Endothelial cell of umbilical vein (primary cell): Measurements from ENCODE around the gene PDSS2. TPM values are rescaled to one million over a fixed set of nuclear protein-coding genes. Genes with fewer than 3 reads are reported as not detected.
"Not testable (repeated sequence)": the region's sequence is repeated elsewhere in the genome, so short reads cannot be mapped to it uniquely, and the experiment has no call there.

Source experiments
- BruUV-seq: library from RNA; stranded (reverse); fragments of 400-500 nt; replicated peaks from 2 replicates; lab custom pipeline; 2021; lab: Mats Ljungman, UMichigan
- CTCF ChIA-PET: fragments of 300-600, 350-600 bp; sonication (Branson Sonifier 250); formaldehyde crosslinking; loops from one replicate; lab custom pipeline; 2021; ENCODE audit warnings: antibody characterized with exemption, inconsistent platforms; lab: Charles Lee
- POLR2A ChIA-PET: fragments of 300-600, 350-600 bp; sonication (Branson Sonifier 250); formaldehyde crosslinking; loops from one replicate; lab custom pipeline; 2021; ENCODE audit warnings: antibody characterized with exemption, inconsistent platforms; lab: Charles Lee
- DNase-seq: peaks from one replicate; pipeline ENCODE4 v3.0.0-alpha.2; 2011; ENCODE audit warnings: low read depth, low spot score
- FAIRE-seq: peaks from 2 replicates; lab custom pipeline; 2011; peaks lifted over from hg19 to GRCh38; lab: Jason Lieb, UNC
- H2AFZ ChIP-seq: 2 replicates; pipeline ENCODE4 v1.6.0; 2012; ENCODE audit warnings: low read depth, low read length, control low read depth, inconsistent platforms
- H3K27ac ChIP-seq: 2 replicates; pipeline ENCODE4 v1.5.1; 2011; ENCODE audit warnings: low read depth, mild to moderate bottlenecking, control low read depth, low read length, moderate library complexity; ENCODE audit not compliant: insufficient read depth
- H3K27me3 ChIP-seq, 2 experiments: 2 replicates each; pipeline versions ENCODE4 v1.6.0 to v1.6.1; 2011; ENCODE audit warnings: low read length in 2 of 2, mixed read lengths in 1 of 2; ENCODE audit not compliant: control insufficient read depth in 2 of 2, insufficient read depth in 2 of 2
- H3K36me3 ChIP-seq, 2 experiments: 2 replicates in 1 of 2; 3 replicates in 1 of 2; pipeline ENCODE4 v1.5.1; 2011; ENCODE audit warnings: low read length in 2 of 2, mild to moderate bottlenecking in 1 of 2, moderate library complexity in 1 of 2; ENCODE audit not compliant: control insufficient read depth in 2 of 2, insufficient read depth in 2 of 2; ENCODE audit errors: extremely low read depth in 1 of 2
- H3K4me1 ChIP-seq: 3 replicates; pipeline ENCODE4 v1.5.1; 2011; ENCODE audit warnings: mild to moderate bottlenecking, low read length; ENCODE audit not compliant: control insufficient read depth, insufficient read depth; ENCODE audit errors: extremely low read depth
- H3K4me2 ChIP-seq: 2 replicates; pipeline ENCODE4 v1.6.1; 2011; ENCODE audit warnings: low read length, control low read depth, mixed read lengths; ENCODE audit not compliant: insufficient read depth
- H3K4me3 ChIP-seq, 3 experiments: fragments of 200-600 bp in 1 of 3; sonication (generic), shearing (Covaris generic) in 1 of 3; replicated peaks in 1 of 3; 2 replicates each; pipeline ENCODE4 v1.5.1; 2011 to 2016; ENCODE audit warnings: control low read depth in 3 of 3, low read length in 3 of 3, mild to moderate bottlenecking in 2 of 3, inconsistent platforms in 1 of 3, low read depth in 1 of 3, moderate library complexity in 1 of 3; ENCODE audit not compliant: insufficient read depth in 1 of 3
- H3K79me2 ChIP-seq: 2 replicates; pipeline ENCODE4 v1.6.0; 2012; ENCODE audit warnings: low read length, inconsistent platforms; ENCODE audit not compliant: control insufficient read depth, insufficient read depth
- H3K9ac ChIP-seq: replicated peaks from 2 replicates; pipeline ENCODE3; 2011; ENCODE audit warnings: low read length, control low read depth; ENCODE audit not compliant: insufficient read depth; ENCODE audit errors: extremely low read depth
- H3K9me1 ChIP-seq: replicated peaks from 3 replicates; pipeline ENCODE4 v1.6.0; 2011; ENCODE audit warnings: mild to moderate bottlenecking, low read length; ENCODE audit not compliant: control insufficient read depth, insufficient read depth; ENCODE audit errors: extremely low read depth
- H3K9me3 ChIP-seq: replicated peaks from 2 replicates; pipeline ENCODE4 v1.5.1; 2012; ENCODE audit warnings: low read length, inconsistent platforms; ENCODE audit not compliant: control insufficient read depth, insufficient read depth
- H4K20me1 ChIP-seq: replicated peaks from 2 replicates; pipeline ENCODE3; 2011; ENCODE audit warnings: mild to moderate bottlenecking, low read length; ENCODE audit not compliant: control insufficient read depth, insufficient read depth; ENCODE audit errors: extremely low read depth
- EZH2 ChIP-seq: IDR thresholded peaks from 2 replicates; pipeline ENCODE4 v1.6.1; 2012; ENCODE audit warnings: borderline replicate concordance, low read depth, mild to moderate bottlenecking, moderate library complexity, low read length, inconsistent platforms; ENCODE audit not compliant: severe bottlenecking
- FOS ChIP-seq: IDR thresholded peaks from 2 replicates; pipeline ENCODE4 v1.6.1; 2011; ENCODE audit warnings: mild to moderate bottlenecking, low read length, moderate library complexity, borderline replicate concordance; ENCODE audit not compliant: insufficient read depth
- GATA2 ChIP-seq: IDR thresholded peaks from 2 replicates; pipeline ENCODE4 v1.7.0; 2011; ENCODE audit warnings: low read depth, mild to moderate bottlenecking, moderate library complexity, mixed read lengths, low read length; ENCODE audit not compliant: insufficient read length, insufficient read depth
- JUN ChIP-seq: IDR thresholded peaks from 2 replicates; pipeline ENCODE4 v1.6.1; 2011; ENCODE audit warnings: borderline replicate concordance, low read depth; ENCODE audit not compliant: insufficient read length, insufficient read depth
- MAX ChIP-seq: IDR thresholded peaks from 2 replicates; pipeline ENCODE4 v1.6.1; 2011; ENCODE audit not compliant: insufficient read depth, insufficient read length
- MYC ChIP-seq: IDR thresholded peaks from one replicate; pipeline ENCODE4 v1.6.1; 2011; ENCODE audit warnings: mild to moderate bottlenecking, low read depth, low read length
- POLR2A ChIP-seq: IDR thresholded peaks from 2 replicates; pipeline ENCODE4 v1.6.1; 2012; ENCODE audit warnings: low read depth, mild to moderate bottlenecking, control low read depth, low read length
- dilution Hi-C: fragments of 300-500 bp; cut with MboI; formaldehyde crosslinking; loops from one replicate; pipeline ENCODE4 v1.15.0; 2019; ENCODE audit warnings: low sequenced_read_pairs; ENCODE audit not compliant: extremely low pct_ligation_motif_present
- intact Hi-C: fragments of 100-400 bp; cut with micrococcal nuclease; formaldehyde crosslinking; loops from one replicate; pipeline ENCODE4 v1.10.0; 2022
- polyA plus RNA-seq, 4 experiments: library from polyadenylated mRNA; depleted of rRNA in 3 of 4; stranded (reverse) in 3 of 4; unstranded in 1 of 4; fragments of >200 nt; gene quantifications; 2 replicates each; pipeline versions ENCODE4 v1.2.1 to v1.2.3, GENCODE V29; 2011 to 2012; ENCODE audit warnings: missing spikeins in 1 of 4
- total RNA-seq: library from RNA; stranded (reverse); gene quantifications from 2 replicates; pipeline ENCODE4 v1.2.3, GENCODE V29; 2021
- TF ChIP-seq, protein P1 (sequence below), 2 donors: IDR thresholded peaks; 1 replicate in 1 of 2; 2 replicates in 1 of 2; pipeline ENCODE4 v1.5.1; 2011; ENCODE audit warnings: low read length in 2 of 2, mild to moderate bottlenecking in 2 of 2, moderate library complexity in 2 of 2, control low read depth in 1 of 2, inconsistent platforms in 1 of 2, low read depth in 1 of 2; ENCODE audit not compliant: insufficient read depth in 1 of 2; ENCODE audit errors: extremely low read depth in 1 of 2

PDSS2 gene
- total and polyA plus RNA-seq, 2 donors (not counting 3 experiments of a cell fraction or from before 2014, with no cell fraction given): 7.6 to 9.3 TPM

- no TSS peak for BruUV-seq
- Histone ChIP-seq H3K4me1 (no peaks in the 10 kb centered on the region), H3K9me3 (no peaks in the 10 kb centered on the region), H3K36me3 (no peaks in the 10 kb centered on the region), H3K4me2 (no peak overlapping the region), H3K4me3 (no peak overlapping the region), H3K27me3 (no peaks in the 10 kb centered on the region), H3K9me1 (no peaks in the 10 kb centered on the region), H3K79me2 (no peaks in the 10 kb centered on the region), H3K27ac (no peak overlapping the region), H2AFZ (no peak overlapping the region), H4K20me1 (no peaks in the 10 kb centered on the region), H3K9ac (no peak overlapping the region)
- dilution Hi-C loops: no loop called here
- intact Hi-C loops: no loop called here
- POLR2A ChIA-PET: no interaction called here
- DNase-seq (no peak), FAIRE-seq (no peak)
- CTCF ChIA-PET: interaction anchor here (1.4 kb wide), 1 partner anchor 130 kb away, joined by 3 read pairs; no protein-coding TSS in a partner anchor
- TF ChIP-seq, protein P1, sequence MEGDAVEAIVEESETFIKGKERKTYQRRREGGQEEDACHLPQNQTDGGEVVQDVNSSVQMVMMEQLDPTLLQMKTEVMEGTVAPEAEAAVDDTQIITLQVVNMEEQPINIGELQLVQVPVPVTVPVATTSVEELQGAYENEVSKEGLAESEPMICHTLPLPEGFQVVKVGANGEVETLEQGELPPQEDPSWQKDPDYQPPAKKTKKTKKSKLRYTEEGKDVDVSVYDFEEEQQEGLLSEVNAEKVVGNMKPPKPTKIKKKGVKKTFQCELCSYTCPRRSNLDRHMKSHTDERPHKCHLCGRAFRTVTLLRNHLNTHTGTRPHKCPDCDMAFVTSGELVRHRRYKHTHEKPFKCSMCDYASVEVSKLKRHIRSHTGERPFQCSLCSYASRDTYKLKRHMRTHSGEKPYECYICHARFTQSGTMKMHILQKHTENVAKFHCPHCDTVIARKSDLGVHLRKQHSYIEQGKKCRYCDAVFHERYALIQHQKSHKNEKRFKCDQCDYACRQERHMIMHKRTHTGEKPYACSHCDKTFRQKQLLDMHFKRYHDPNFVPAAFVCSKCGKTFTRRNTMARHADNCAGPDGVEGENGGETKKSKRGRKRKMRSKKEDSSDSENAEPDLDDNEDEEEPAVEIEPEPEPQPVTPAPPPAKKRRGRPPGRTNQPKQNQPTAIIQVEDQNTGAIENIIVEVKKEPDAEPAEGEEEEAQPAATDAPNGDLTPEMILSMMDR (IDR thresholded peaks at IDR 0.05; ENCODE audit: extremely low read depth in 1 of 2, insufficient read depth in 1 of 2, low read depth in 1 of 2, low read length in 2 of 2): no peak
- TF ChIP-seq MAX (no peak), MYC (no peak), JUN (no peak), FOS (no peak), EZH2 (no peak), POLR2A (no peak), GATA2 (no peak)
Measured at GRCh38 chr6:107308677-107309076, 150.7 kb downstream of the PDSS2 start.

DNA sequence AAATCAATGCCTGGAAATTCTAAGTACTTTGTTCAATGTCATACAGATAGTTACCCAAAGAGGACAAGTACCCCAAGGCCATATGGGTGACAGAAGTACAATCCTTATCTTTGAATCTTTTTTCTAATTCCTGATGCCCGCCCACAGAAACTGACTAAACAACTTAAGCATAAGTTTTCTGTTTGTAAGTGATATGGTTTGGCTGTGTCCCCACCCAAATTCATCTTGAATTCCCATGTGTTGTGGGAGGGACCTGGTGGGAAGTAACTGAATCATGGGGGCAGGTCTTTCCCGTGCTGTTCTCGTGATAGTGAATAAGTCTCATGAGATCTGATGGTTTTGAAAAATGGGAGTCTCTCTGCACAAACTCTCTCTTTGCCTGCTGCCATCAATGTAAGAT, 153.4 kb downstream of the PDSS2 start:
- H3K4me2 ChIP-seq, DNase-seq, H3K36me3 ChIP-seq, H3K4me3 ChIP-seq, H3K9me3 ChIP-seq, H3K4me1 ChIP-seq, dilution Hi-C loops, intact Hi-C loops, H3K27me3 ChIP-seq, BruUV-seq, CTCF ChIA-PET, POLR2A ChIA-PET, H3K9me1 ChIP-seq, H2AFZ ChIP-seq, H3K79me2 ChIP-seq, FAIRE-seq, H3K9ac ChIP-seq, H3K27ac ChIP-seq, H4K20me1 ChIP-seq: not testable (repeated sequence)
